Measurements from ENCODE around the gene OST4.

OST4 gene

GRCh38 chr2:27089111-27089954, 17.9 kb upstream of the OST4 start:
- Histone ChIP-seq H3F3A (ENCODE audit: insufficient read depth) (0 out of 2 replicates have a peak, but pooled peaks cover 3% of the 10 kb centered on the region), H3K36me3 (ENCODE audit: low read length) (no peaks in the 10 kb centered on the region), H3K9me3 (ENCODE audit: insufficient read depth, low read length) (no peaks in the 10 kb centered on the region), H3K27ac (ENCODE audit: low read depth, low read length) (no peak overlapping the region), H3K4me2 (ENCODE audit: low read depth, low read length, poor library complexity, severe bottlenecking) (no peak overlapping the region), H4K20me1 (ENCODE audit: low read depth, low read length) (no peaks in the 10 kb centered on the region), H3K79me2 (ENCODE audit: insufficient read depth, low read length) (no peaks in the 10 kb centered on the region), H3K27me3 (ENCODE audit: low read length) (no peaks in the 10 kb centered on the region), H3K4me3 (ENCODE audit: insufficient read depth, low read length, poor library complexity, severe bottlenecking) (no peak overlapping the region), H3K9me2 (replicated peaks; ENCODE audit: insufficient read depth, low read length) (no peaks in the 10 kb centered on the region), H2AFZ (ENCODE audit: low read depth, low read length, severe bottlenecking) (no peak overlapping the region), H3K9ac (ENCODE audit: low read length) (no peak overlapping the region)
- TF ChIP-seq EZH2phosphoT487 (conservative IDR thresholded peaks at IDR 0.05; ENCODE audit: low read length) (no peak), CTCF (IDR thresholded peaks at IDR 0.05; ENCODE audit: insufficient read depth, low read length, poor library complexity, severe bottlenecking) (no peak)

- Histone ChIP-seq H3K4me3 (ENCODE audit: insufficient read depth, low read length, poor library complexity, severe bottlenecking) (no peak overlapping the region), H3K9ac (ENCODE audit: low read length) (no peak overlapping the region), H3K36me3 (ENCODE audit: low read length) (no peaks in the 10 kb centered on the region), H3K27ac (ENCODE audit: low read depth, low read length) (no peak overlapping the region), H3K9me3 (ENCODE audit: insufficient read depth, low read length) (no peaks in the 10 kb centered on the region), H3K4me2 (ENCODE audit: low read depth, low read length, poor library complexity, severe bottlenecking) (no peak overlapping the region), H4K20me1 (ENCODE audit: low read depth, low read length) (no peaks in the 10 kb centered on the region), H3F3A (ENCODE audit: insufficient read depth) (0 out of 2 replicates have a peak, but pooled peaks cover 3% of the 10 kb centered on the region), H3K79me2 (ENCODE audit: insufficient read depth, low read length) (no peaks in the 10 kb centered on the region), H3K9me2 (replicated peaks; ENCODE audit: insufficient read depth, low read length) (no peaks in the 10 kb centered on the region), H2AFZ (ENCODE audit: low read depth, low read length, severe bottlenecking) (no peak overlapping the region), H3K27me3 (ENCODE audit: low read length) (no peaks in the 10 kb centered on the region)
- no peak for TF ChIP-seq CTCF (IDR thresholded peaks at IDR 0.05; ENCODE audit: insufficient read depth, low read length, poor library complexity, severe bottlenecking)
- no peak for TF ChIP-seq EZH2phosphoT487 (conservative IDR thresholded peaks at IDR 0.05; ENCODE audit: low read length)
Observed at GRCh38 chr2:27088634-27089033, 17.2 kb upstream of the OST4 start.

DNA sequence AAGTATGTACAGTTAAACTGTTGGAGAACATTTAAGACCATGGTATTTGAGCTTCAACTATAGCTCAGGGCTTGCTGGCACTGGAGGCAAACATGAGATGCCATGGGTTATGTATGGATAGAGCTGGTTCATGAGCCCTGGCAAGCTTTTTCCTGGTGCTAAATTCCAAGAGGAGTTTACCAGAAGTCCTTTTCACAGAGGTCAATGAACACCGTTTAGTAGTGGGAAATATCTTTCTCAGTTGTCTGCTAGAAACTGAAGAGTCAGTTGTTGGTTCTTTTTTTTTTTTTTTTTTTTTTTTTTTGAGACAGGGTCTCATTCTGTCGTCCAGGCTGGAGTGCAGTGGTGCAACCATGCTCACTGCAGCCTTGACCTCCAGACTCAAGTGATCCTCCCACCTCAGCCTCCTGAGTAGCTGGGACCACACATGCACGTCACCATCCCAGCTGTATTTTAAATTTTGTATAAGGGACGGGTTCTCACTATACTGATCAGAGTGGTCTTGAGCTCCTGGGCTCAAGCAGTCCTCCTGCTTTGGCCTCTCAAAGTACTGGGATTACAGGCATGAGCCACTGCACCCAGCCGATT, 16.5 kb upstream of the OST4 start:
- no peak overlapping the region for H2AFZ ChIP-seq (ENCODE audit: low read depth, low read length, severe bottlenecking)
- no peaks in the 10 kb centered on the region for H3K79me2 ChIP-seq (ENCODE audit: insufficient read depth, low read length)
- H3K9me2 ChIP-seq (replicated peaks; ENCODE audit: insufficient read depth, low read length), result no peaks in the 10 kb centered on the region
- no peaks in the 10 kb centered on the region for H3K27me3 ChIP-seq (ENCODE audit: low read length)
- no peak overlapping the region for H3K9ac ChIP-seq (ENCODE audit: low read length)
- H3K9me3 ChIP-seq (ENCODE audit: insufficient read depth, low read length), result no peaks in the 10 kb centered on the region
- TF ChIP-seq EZH2phosphoT487 (conservative IDR thresholded peaks at IDR 0.05; ENCODE audit: low read length) (no peak), CTCF (IDR thresholded peaks at IDR 0.05; ENCODE audit: insufficient read depth, low read length, poor library complexity, severe bottlenecking) (no peak)
- H3K36me3 ChIP-seq (ENCODE audit: low read length), result no peaks in the 10 kb centered on the region
- 0 out of 2 replicates have a peak, but pooled peaks cover 3% of the 10 kb centered on the region for H3F3A ChIP-seq (ENCODE audit: insufficient read depth)
- no peaks in the 10 kb centered on the region for H4K20me1 ChIP-seq (ENCODE audit: low read depth, low read length)
- no peak overlapping the region for H3K4me2 ChIP-seq (ENCODE audit: low read depth, low read length, poor library complexity, severe bottlenecking)
- H3K27ac ChIP-seq (ENCODE audit: low read depth, low read length), result no peak overlapping the region
- no peak overlapping the region for H3K4me3 ChIP-seq (ENCODE audit: insufficient read depth, low read length, poor library complexity, severe bottlenecking)
